ENCODE results near the gene FGF11.

GRCh38 chr17:7426203-7426863, 13.0 kb upstream of the FGF11 start:
- TF ChIP-seq CTCF (conservative IDR thresholded peaks at IDR 0.05 in 1 of 2, IDR thresholded peaks at IDR 0.05 in 1 of 2; ENCODE audit: low read depth in 1 of 2, low read length in 2 of 2): no peak
- no peak for TF ChIP-seq EZH2 (IDR thresholded peaks at IDR 0.05; ENCODE audit: low read length, missing control alignments)
